Embryonic facial prominence (tissue), 1 donor: ENCODE measurements around the gene TBXAS1.
"Not testable (repeated sequence)": the region's sequence is repeated elsewhere in the genome, so short reads cannot be mapped to it uniquely, and the experiment has no call there.

Experiments
- DNase-seq: peaks from one replicate; pipeline ENCODE4 v3.0.0-alpha.2; 2016; ENCODE audit errors: extremely low spot score

The TBXAS1 gene

GRCh38 chr7:139827042-139827441 lies 2.0 kb upstream of the TBXAS1 start:
- DNase-seq = no peak

GRCh38 chr7:139828446-139828845 lies 618 bp upstream of the TBXAS1 start:
- no peak for DNase-seq

DNA sequence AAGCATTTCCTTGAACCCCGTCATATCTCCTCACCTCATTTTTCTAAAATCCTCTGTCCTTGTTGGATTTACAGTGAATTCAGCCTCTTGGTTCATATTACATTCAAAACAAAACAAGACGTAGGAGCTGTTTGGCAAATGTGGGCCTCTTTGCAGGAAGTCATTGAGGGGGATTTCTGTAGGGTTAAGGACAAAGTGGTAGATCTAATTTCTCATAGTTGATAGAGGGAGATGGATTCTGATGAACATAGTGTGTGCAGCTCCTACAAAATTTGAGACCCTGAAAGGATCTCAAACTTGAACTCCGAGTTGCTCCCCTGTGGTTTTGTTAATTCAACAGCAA lies 682 bp downstream of the TBXAS1 start:
- DNase-seq = no peak

- DNase-seq = no peak
Measured at GRCh38 chr7:139830292-139830691, 1.2 kb downstream of the TBXAS1 start.

DNA sequence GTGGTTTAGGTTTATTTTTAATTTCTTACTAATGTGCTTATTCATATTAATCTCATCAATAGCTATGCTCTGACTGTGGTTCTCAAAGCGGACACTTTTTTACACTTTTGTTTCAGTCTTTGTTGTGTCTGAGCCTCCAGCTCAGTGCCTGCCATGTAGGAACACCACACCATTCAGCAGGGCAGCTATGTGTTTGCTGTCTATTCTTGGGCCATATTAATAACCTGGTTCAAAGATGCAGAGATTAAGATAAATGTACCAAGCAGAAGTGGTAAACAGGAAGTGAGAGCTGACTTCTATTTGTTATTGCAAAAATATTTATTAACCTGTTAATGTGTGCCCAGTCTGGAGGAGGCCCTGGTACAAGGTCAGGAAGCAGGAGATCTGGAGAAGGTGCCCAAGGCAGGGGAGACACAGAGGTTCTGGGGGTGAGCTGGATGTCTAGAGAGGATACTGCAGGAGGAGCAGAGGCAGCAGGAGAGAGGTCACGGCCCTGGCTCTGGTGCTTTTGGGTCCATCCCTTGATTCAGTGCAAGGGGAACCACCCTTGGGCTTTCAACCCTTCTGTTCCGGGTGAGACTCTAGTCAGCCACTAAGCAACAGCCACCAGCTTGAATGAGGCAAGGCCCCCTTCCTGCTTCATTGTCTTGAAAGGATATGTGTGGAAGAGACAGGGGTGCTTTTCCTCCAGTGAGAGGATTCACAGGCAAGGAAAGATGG lies 1.9 kb downstream of the TBXAS1 start:
- no peak for DNase-seq

GRCh38 chr7:139835848-139836247 lies 6.8 kb downstream of the TBXAS1 start:
- DNase-seq = not testable (repeated sequence)

DNA sequence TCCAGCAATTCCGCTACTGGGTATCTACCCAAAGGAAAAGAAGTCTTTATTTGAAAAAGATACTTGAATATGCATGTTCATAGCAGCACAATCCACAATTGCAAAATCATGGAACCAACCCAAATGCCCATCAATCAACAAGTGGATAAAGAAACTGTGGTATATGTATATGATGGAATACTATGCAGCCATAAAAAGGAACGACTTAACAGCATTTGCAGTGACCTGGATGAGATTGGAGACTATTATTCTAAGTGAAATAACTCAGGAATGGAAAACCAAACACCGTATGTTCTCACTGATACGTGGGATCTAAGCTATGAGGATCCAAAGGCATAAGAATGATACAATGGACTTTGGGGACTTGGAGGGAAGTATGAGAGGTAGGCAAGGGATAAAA lies 8.2 kb downstream of the TBXAS1 start:
- not testable (repeated sequence) for DNase-seq

DNA sequence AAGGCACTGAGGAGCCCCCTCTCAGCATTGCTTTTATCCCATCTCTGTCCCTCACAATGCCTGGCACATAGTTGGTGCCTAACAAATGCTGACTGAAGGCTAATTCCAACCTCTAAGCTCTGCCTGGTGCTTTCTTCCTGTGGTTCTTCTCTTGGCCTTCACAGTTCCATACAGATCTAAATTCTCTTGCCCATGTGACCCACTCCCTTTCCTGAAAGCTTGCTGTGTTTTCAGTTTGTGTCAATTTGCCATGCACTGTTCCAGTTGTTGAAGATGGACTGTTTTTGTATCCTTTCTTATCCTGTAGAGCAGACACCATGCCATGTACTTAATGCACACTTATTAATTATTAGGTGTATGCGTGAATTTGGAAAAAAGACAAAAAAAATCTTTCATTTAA lies 9.2 kb downstream of the TBXAS1 start:
- DNase-seq = no peak

GRCh38 chr7:139838876-139839275 lies 9.8 kb downstream of the TBXAS1 start:
- no peak for DNase-seq

DNA sequence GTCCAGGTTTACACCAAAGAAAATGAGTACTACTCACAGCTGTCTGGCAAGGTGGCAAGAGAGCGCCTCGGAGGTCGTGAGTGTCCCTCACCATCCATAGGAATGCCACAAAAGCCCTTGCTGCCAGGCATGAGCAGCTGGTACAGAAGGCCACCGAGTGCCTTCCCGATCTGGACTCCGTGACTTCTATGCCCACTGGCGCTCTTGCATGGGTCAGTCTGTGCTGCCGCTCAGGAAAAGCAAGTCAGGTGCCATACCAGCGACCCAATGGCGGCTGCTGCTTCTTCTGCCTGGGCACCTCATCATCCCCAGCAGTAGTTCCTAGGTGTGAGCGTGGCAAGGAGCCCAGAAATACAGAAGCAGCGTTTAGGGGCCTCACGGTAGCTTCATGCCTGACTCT lies 11.7 kb downstream of the TBXAS1 start:
- DNase-seq = no peak

DNA sequence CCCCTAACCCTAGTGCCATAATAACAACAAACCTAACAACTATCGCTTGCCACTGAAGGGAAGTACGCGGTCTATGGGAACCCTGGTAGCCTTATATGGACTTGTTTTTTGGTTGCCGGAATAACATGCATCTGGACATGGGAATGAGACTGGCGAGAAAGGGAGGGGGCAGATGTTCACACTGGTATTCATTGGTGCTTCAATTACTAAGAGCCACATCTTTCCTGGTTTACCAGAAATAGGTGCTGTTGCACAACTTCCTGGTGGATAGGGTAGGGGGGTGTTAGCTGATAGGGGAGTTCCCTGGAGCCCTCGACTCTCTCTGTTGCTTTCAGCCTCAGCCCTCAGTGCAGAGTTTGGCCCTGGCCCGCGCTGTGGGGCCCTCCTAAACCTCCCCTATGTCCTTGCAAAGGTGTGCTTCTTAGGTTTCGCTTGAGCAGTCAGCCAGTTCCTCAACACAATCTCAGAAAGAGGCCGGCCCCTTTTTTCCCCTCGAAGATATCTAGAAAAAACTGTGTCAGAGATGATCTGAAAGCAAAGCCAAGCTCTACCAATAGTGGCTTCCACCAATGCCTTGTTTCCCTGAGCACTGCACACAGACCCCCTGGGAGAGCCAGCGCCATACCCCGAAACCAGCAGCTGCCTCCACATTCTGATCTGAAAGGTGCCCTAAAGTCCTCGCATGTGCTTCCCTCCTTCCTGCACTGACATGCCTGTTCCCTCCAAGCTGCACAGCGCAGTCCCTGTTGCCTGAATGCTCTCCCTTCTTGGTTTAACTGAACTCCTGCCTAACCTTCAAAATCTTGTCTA lies 13.5 kb downstream of the TBXAS1 start:
- DNase-seq = no peak

DNA sequence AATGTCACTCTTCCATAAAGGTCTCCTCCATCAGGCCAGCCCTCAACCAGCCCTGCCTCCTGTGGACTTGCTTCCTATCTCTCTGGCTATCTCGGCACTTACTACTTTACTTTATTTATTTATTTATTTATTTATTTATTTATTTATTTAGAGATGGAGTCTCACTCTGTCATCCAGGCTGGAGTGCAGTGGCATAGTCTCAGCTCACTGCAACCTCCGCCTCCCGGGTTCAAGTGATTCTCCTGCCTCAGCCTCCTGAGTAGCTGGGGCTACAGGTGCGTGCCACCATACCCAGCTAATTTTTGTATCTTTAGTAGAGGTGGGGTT lies 14.1 kb downstream of the TBXAS1 start:
- not testable (repeated sequence) for DNase-seq

GRCh38 chr7:139844779-139845442 lies 15.8 kb downstream of the TBXAS1 start:
- no peak for DNase-seq

- DNase-seq = no peak
Measured at GRCh38 chr7:139845443-139845805, 16.4 kb downstream of the TBXAS1 start.

DNA sequence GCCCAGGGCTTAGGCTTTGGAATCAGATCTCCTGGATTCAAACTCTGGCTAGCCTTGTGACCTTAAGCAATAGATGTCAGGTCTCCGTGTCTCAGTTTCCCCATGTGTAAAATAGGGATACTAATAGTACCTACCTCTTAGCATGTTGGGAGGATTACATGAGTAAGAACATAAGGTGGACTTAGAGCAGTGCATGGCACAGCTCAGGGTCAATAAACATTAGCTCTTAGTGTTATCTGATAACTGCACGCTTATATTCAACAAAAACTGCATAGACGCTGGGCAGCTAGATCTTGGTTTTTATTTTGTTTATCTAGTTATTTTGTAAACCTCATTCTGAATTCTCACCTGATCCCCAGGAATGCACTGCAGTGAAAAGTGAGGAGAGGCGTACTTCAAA lies 17.2 kb downstream of the TBXAS1 start:
- DNase-seq = no peak

- no peak for DNase-seq
Measured at GRCh38 chr7:139848274-139848673, 19.2 kb downstream of the TBXAS1 start.

GRCh38 chr7:139850906-139851305 lies 21.8 kb downstream of the TBXAS1 start:
- no peak for DNase-seq

- no peak for DNase-seq
Measured at GRCh38 chr7:139851770-139852481, 22.9 kb downstream of the TBXAS1 start.

GRCh38 chr7:139852482-139852845 lies 23.4 kb downstream of the TBXAS1 start:
- DNase-seq = no peak

DNA sequence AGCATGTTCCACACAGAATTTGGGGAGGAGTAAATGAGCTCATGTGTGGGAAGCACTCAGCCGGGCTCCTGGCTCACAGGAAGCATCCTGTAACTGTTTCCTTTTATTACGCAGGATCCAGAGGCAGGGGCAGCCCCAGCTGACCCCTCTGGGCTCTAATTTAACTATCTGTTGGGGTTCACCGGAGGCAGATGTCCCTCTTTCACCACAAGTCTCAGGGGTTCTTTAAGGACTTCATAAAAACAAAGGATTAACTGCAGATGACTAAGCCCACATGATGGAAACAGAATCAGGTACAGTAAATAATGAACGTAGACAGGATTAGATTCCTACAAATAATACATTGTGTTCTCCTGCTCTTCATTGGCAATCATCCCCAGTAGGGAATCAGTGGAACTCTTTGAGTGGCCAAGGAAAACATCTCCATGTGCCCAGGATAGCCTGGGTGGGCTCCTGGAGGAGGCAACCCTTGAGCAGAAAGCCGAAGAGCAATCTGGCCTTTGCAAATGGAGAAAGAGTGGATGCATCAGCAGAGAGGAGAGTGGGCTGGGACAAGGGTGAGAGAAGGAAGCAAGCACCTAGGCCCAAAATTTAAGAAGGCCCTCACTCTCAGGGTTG lies 24.6 kb downstream of the TBXAS1 start:
- DNase-seq = no peak

- DNase-seq = no peak
Measured at GRCh38 chr7:139854124-139854511, 25.1 kb downstream of the TBXAS1 start.
